Loucy (cell line): ENCODE measurements around the gene NEK6.

ENCODE experiments used
- H2AFZ ChIP-seq: fragments of 200-600 bp; sonication (generic); 2 replicates; pipeline ENCODE4 v1.6.0; 2016; ENCODE audit warnings: antibody characterized with exemption, mild to moderate bottlenecking, low read length, moderate library complexity
- H3F3A ChIP-seq: fragments of 200-600 bp; 2 replicates; pipeline ENCODE4 v1.6.0; 2016; ENCODE audit warnings: antibody characterized with exemption, low read depth, mild to moderate bottlenecking
- H3K27me3 ChIP-seq: fragments of 200-600 bp; sonication (generic); 2 replicates; pipeline ENCODE4 v1.6.1; 2014; ENCODE audit warnings: low read length, mild to moderate bottlenecking; ENCODE audit not compliant: insufficient read depth, poor library complexity, severe bottlenecking
- H3K36me3 ChIP-seq: fragments of 200-600 bp; sonication (generic); 2 replicates; pipeline ENCODE4 v1.6.1; 2016; ENCODE audit warnings: low read length; ENCODE audit not compliant: insufficient read depth
- H3K4me1 ChIP-seq: fragments of 200-600 bp; sonication (generic); 2 replicates; pipeline ENCODE4 v1.5.1; 2014; ENCODE audit warnings: low read length, mild to moderate bottlenecking; ENCODE audit not compliant: insufficient read depth, poor library complexity, severe bottlenecking
- H3K4me2 ChIP-seq: fragments of 200-600 bp; sonication (generic); 2 replicates; pipeline ENCODE4 v1.6.0; 2014; ENCODE audit warnings: antibody characterized with exemption, low read length, low read depth, mild to moderate bottlenecking; ENCODE audit not compliant: poor library complexity, severe bottlenecking
- H3K4me3 ChIP-seq: fragments of 200-600 bp; sonication (generic); 2 replicates; pipeline ENCODE4 v1.5.1; 2014; ENCODE audit warnings: low read length, mild to moderate bottlenecking, mixed read lengths; ENCODE audit not compliant: poor library complexity, severe bottlenecking
- H3K79me2 ChIP-seq: fragments of 200-600 bp; sonication (generic); 2 replicates; pipeline ENCODE4 v1.6.1; 2014; ENCODE audit warnings: low read length; ENCODE audit not compliant: insufficient read depth
- H3K9ac ChIP-seq: fragments of 200-600 bp; sonication (generic); 2 replicates; pipeline ENCODE4 v1.6.0; 2014; ENCODE audit warnings: mild to moderate bottlenecking, low read depth, low read length, moderate library complexity; ENCODE audit not compliant: poor library complexity, severe bottlenecking
- H3K9me2 ChIP-seq: fragments of 200-600 bp; sonication (generic); replicated peaks from 2 replicates; pipeline ENCODE4 v1.6.1; 2016; ENCODE audit warnings: low read depth, low read length, mixed read lengths
- H3K9me3 ChIP-seq: fragments of 200-600 bp; sonication (generic); 2 replicates; pipeline ENCODE4 v1.6.1; 2014; ENCODE audit warnings: mild to moderate bottlenecking, antibody characterized with exemption, low read length, low read depth; ENCODE audit not compliant: insufficient read depth
- H4K20me1 ChIP-seq: fragments of 200-600 bp; sonication (generic); 2 replicates; pipeline ENCODE4 v1.6.0; 2014; ENCODE audit warnings: antibody characterized with exemption, low read length, mild to moderate bottlenecking; ENCODE audit not compliant: insufficient read depth, poor library complexity, severe bottlenecking
- EZH2phosphoT487 ChIP-seq: fragments of 200-600 bp; IDR thresholded peaks from 2 replicates; pipeline ENCODE4 v1.6.1; 2018; ENCODE audit warnings: antibody characterized with exemption, mild to moderate bottlenecking, moderate library complexity, borderline replicate concordance
- TF ChIP-seq, protein P1 (sequence below): fragments of 200-600 bp; sonication (generic); conservative IDR thresholded peaks from 2 replicates; pipeline ENCODE4 v1.5.1; 2014; ENCODE audit warnings: mild to moderate bottlenecking, antibody characterized with exemption, low read length

NEK6 gene

DNA sequence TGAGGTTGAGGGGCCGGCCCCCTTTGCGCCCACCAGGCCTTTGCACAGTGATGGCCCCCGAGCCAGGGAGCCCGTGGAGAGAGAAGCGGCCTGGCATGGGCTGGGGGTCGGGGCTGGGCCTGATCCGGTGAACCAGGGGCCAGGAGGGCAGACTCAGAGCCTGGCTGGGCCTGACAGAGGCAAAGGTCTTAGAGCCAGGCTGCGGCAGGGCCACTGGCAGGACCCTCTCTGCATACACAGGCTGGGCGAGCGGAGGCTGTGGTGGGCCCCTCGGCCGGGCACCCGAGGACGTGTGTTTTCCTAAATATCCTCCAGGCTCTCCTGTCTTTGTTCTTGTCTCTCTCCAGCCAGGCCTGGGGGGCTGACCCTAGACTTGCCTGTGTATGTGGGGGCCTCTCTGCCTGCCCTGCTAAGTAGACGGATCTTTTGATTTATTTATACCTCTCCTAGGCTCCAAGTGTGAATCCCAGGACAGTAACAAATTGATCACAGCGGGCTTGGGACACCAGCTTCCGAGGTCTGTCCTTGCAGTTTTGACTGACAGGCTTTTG is 933 bp downstream of the NEK6 start:
- H3K79me2 ChIP-seq: no peaks in the 10 kb centered on the region
- no peaks in the 10 kb centered on the region for H3K27me3 ChIP-seq
- no peaks in the 10 kb centered on the region for H4K20me1 ChIP-seq
- no peak overlapping the region for H3K4me3 ChIP-seq
- H3F3A ChIP-seq: no peaks in the 10 kb centered on the region
- no peaks in the 10 kb centered on the region for H3K36me3 ChIP-seq
- H2AFZ ChIP-seq: no peak overlapping the region
- peaks cover 4% of the 10 kb centered on the region for H3K4me1 ChIP-seq
- no peak overlapping the region for H3K9ac ChIP-seq
- no peak for TF ChIP-seq EZH2phosphoT487
- TF ChIP-seq, protein P1, sequence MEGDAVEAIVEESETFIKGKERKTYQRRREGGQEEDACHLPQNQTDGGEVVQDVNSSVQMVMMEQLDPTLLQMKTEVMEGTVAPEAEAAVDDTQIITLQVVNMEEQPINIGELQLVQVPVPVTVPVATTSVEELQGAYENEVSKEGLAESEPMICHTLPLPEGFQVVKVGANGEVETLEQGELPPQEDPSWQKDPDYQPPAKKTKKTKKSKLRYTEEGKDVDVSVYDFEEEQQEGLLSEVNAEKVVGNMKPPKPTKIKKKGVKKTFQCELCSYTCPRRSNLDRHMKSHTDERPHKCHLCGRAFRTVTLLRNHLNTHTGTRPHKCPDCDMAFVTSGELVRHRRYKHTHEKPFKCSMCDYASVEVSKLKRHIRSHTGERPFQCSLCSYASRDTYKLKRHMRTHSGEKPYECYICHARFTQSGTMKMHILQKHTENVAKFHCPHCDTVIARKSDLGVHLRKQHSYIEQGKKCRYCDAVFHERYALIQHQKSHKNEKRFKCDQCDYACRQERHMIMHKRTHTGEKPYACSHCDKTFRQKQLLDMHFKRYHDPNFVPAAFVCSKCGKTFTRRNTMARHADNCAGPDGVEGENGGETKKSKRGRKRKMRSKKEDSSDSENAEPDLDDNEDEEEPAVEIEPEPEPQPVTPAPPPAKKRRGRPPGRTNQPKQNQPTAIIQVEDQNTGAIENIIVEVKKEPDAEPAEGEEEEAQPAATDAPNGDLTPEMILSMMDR: no peak
- no peaks in the 10 kb centered on the region for H3K9me2 ChIP-seq
- H3K4me2 ChIP-seq: no peak overlapping the region
- no peaks in the 10 kb centered on the region for H3K9me3 ChIP-seq

DNA sequence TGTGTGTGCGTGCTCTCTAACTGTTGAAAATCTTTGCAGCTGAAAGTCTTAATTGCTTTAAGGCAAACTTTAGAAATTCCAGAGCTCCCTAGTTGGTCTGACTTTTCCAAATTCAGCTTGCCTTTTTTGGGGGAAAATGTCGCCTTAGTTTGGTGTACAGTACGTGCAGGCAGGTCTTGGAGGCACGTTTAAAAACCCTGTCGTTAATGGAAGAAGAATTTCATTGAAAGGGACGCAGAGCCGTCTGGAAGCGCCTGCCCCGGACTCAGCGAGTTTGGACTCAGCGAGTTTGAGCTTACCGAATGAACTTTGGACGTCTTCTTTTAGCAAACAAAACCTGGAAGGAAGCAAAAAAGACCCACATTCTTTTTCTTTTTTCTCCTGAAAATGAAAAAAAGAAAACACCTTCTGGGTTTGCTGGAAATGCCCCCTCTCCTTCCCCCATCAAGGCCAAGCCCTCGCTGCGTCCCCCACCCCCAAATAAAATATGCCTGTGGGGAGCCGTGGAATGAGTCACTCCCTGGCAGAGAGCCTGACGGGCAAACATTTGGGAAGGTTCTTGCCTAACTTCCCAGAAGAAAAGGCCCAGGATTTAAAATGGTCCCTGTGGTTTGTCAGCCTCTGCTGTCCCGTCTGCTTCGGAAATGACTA is 1.5 kb downstream of the NEK6 start:
- H3K9ac ChIP-seq: no peak overlapping the region
- no peak overlapping the region for H3K4me3 ChIP-seq
- H3K36me3 ChIP-seq: no peaks in the 10 kb centered on the region
- H4K20me1 ChIP-seq: no peaks in the 10 kb centered on the region
- TF ChIP-seq EZH2phosphoT487: no peak
- TF ChIP-seq, protein P1: no peak
- no peaks in the 10 kb centered on the region for H3K27me3 ChIP-seq
- no peaks in the 10 kb centered on the region for H3F3A ChIP-seq
- no peak overlapping the region for H2AFZ ChIP-seq
- H3K9me2 ChIP-seq: no peaks in the 10 kb centered on the region
- H3K9me3 ChIP-seq: no peaks in the 10 kb centered on the region
- H3K4me2 ChIP-seq: no peak overlapping the region
- peaks cover 4% of the 10 kb centered on the region for H3K4me1 ChIP-seq
- H3K79me2 ChIP-seq: no peaks in the 10 kb centered on the region

DNA sequence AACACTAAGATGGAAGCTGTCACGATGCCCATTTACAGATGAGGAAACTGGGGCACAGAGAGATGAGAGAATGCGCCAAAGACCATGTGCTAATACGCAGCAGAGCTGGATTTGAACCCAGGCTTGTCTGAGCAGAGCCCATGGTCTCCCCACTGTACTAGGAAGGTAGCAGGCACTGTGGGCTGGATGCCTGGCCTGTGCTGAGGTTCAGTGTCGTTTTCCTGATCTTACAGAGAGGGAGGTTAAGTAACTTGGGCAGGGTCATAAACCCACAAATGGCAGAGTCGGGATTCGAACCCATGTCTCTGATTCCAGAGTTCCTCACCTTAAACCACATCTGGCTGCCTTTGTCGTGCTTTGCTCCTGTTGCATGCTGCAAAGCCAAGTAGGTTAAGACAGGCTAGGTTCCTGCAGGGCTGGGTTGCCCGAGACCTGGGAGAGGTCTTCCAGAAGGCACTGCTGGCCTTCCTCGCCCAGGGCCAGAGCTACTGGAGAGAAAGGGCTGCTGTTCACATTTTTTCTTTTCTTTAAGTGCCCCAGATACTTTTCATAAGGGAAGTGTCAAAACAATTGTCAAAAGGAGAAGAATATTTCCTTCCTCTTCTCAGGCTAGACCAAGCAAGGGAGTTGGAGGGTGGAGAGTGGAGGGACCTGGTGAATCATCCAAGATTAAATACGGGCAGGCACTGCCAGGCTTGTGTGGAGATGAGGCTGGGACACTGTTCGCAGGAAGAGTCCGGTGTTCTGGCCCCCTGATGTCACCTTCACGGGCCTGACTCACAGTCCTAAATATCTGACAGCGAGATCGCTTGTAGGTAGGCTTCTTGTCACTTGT is 3.2 kb downstream of the NEK6 start:
- no peak for TF ChIP-seq EZH2phosphoT487
- TF ChIP-seq, protein P1: no peak
- Histone ChIP-seq H3K36me3 (no peaks in the 10 kb centered on the region), H3K4me2 (no peak overlapping the region), H3K27me3 (no peaks in the 10 kb centered on the region), H3K4me3 (no peak overlapping the region), H3K9ac (no peak overlapping the region), H3K9me2 (no peaks in the 10 kb centered on the region), H3K4me1 (peaks cover 4% of the 10 kb centered on the region), H3K9me3 (no peaks in the 10 kb centered on the region), H4K20me1 (no peaks in the 10 kb centered on the region), H3K79me2 (no peaks in the 10 kb centered on the region), H3F3A (no peaks in the 10 kb centered on the region), H2AFZ (no peak overlapping the region)
